Body of pancreas (tissue), 4 donors: ENCODE measurements around the gene RRM2. TPM values are rescaled to one million over a fixed set of nuclear protein-coding genes. Genes with fewer than 3 reads are reported as not detected.

Experiments
- ATAC-seq: fragments of 150-250 bp; one replicate; pipeline ENCODE4 v1.9.1; 2016
- DNase-seq, 4 donors: peaks; one replicate each; pipeline ENCODE4 v3.0.0-alpha.2; 2019
- H3K27ac ChIP-seq, 4 donors: fragments of 200-600 bp; sonication (generic); 1 replicate in 3 of 4; 2 replicates in 1 of 4; pipeline versions ENCODE4 v1.5.1 to v1.6.1; 2016 to 2019; ENCODE audit warnings: mild to moderate bottlenecking in 1 of 4, mixed read lengths in 1 of 4, moderate library complexity in 1 of 4
- H3K27me3 ChIP-seq, 2 donors: fragments of 200-600 bp; sonication (generic); one replicate each; pipeline ENCODE4 v1.6.0; 2016; ENCODE audit warnings: mild to moderate bottlenecking in 1 of 2
- H3K36me3 ChIP-seq, 2 donors: fragments of 200-600 bp; sonication (generic); replicated peaks in 1 of 2; 2 replicates each; pipeline ENCODE4 v1.5.1; 2016; ENCODE audit warnings: low read depth in 2 of 2; ENCODE audit not compliant: insufficient read depth in 1 of 2
- H3K4me1 ChIP-seq: fragments of 200-600 bp; sonication (generic); one replicate; pipeline ENCODE4 v1.6.0; 2016
- H3K4me3 ChIP-seq, 2 donors: fragments of 200-600 bp; sonication (generic); 1 replicate in 1 of 2; 2 replicates in 1 of 2; pipeline ENCODE4 v1.5.1; 2016 to 2019
- H3K9me3 ChIP-seq, 3 donors: fragments of 200-600 bp; sonication (generic); 1 replicate in 2 of 3; 2 replicates in 1 of 3; pipeline ENCODE4 v1.5.1; 2016
- POLR2A ChIP-seq, 3 donors: fragments of 450-650 bp; IDR thresholded peaks; one replicate each; pipeline ENCODE4 v1.6.1; 2016; ENCODE audit warnings: antibody characterized with exemption in 3 of 3, mild to moderate bottlenecking in 2 of 3
- WGBS, 2 donors: methylation state at CpG; one replicate each; pipeline ENCODE4 v1.1.5; 2017; 5-methylcytosine and 5-hydroxymethylcytosine counted together
- intact Hi-C: fragments of 100-400 bp; cut with DNase I; formaldehyde crosslinking; loops from one replicate; pipeline ENCODE4 v1.15.1; 2023
- total RNA-seq, 2 donors: library from RNA; depleted of rRNA; stranded (reverse); fragments of >200 nt; gene quantifications; one replicate each; pipeline ENCODE4 v1.1.0, GENCODE V29; 2016
- TF ChIP-seq, protein P1 (sequence below), 7 experiments: fragments of 450-650 bp in 4 of 7; fragments of 200-600 bp in 3 of 7; sonication (generic) in 3 of 7; IDR thresholded peaks; one replicate each; pipeline ENCODE4 v1.5.1; 2016 to 2019; ENCODE audit warnings: antibody characterized with exemption in 7 of 7

Gene RRM2
- total RNA-seq, 2 donors from 2014 or later = not detected

DNA sequence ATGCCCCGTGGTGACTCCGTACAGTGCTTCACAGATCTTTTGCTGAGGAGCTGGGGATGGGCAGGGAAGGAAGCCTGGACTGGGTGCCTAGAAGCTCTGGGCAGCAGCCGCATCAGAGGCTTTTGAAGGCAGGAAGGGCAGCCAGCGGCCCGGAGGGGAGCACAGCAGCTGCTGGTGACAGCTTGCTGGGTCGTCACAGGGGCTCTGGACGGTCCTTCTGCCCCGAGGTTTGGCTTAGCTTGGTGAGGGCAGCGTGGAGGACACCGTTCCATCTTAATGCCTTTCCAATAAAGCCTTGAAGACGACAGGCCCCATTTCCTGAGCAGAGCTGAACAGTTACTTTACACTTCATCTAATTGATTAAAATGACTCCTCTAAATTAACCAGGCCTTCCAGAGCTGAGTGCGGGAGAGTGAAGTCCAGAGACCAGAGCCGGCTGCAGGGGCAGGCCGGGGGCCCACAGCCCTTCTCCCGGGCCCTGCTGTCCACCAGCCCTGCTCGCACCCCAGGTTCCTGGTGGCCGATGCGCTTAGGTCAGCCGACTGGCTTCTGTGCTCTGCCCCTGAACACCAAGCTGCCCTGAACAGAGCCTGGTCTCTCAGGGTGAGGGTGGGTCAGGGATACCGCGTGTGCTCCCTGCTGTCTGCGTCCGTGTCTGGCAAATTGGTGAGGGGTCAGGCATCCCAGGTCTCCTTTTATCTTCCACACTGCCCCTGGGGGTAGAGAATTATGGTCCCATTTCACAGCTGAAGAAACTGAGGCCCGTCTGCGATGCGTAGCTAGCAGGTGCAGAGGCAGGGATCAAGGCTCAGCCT is 43.5 kb downstream of the RRM2 start:
- peaks cover 4% of the 10 kb centered on the region for H3K4me1 ChIP-seq
- no peak for ATAC-seq
- no peaks in the 10 kb centered on the region for H3K36me3 ChIP-seq
- WGBS, 2 donors = 89 to 90% methylated on average over 24 to 26 of the region's 26 CpGs
- no peaks in the 10 kb centered on the region for H3K27me3 ChIP-seq
- TF ChIP-seq, protein P1, sequence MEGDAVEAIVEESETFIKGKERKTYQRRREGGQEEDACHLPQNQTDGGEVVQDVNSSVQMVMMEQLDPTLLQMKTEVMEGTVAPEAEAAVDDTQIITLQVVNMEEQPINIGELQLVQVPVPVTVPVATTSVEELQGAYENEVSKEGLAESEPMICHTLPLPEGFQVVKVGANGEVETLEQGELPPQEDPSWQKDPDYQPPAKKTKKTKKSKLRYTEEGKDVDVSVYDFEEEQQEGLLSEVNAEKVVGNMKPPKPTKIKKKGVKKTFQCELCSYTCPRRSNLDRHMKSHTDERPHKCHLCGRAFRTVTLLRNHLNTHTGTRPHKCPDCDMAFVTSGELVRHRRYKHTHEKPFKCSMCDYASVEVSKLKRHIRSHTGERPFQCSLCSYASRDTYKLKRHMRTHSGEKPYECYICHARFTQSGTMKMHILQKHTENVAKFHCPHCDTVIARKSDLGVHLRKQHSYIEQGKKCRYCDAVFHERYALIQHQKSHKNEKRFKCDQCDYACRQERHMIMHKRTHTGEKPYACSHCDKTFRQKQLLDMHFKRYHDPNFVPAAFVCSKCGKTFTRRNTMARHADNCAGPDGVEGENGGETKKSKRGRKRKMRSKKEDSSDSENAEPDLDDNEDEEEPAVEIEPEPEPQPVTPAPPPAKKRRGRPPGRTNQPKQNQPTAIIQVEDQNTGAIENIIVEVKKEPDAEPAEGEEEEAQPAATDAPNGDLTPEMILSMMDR (IDR thresholded peaks at IDR 0.05) = no peak
- no peak for TF ChIP-seq POLR2A (IDR thresholded peaks at IDR 0.05)
- no peak overlapping the region for H3K27ac ChIP-seq
- intact Hi-C loops = no loop called here
- no peaks in the 10 kb centered on the region for H3K9me3 ChIP-seq
- H3K4me3 ChIP-seq = no peak overlapping the region
- DNase-seq = no peak

DNA sequence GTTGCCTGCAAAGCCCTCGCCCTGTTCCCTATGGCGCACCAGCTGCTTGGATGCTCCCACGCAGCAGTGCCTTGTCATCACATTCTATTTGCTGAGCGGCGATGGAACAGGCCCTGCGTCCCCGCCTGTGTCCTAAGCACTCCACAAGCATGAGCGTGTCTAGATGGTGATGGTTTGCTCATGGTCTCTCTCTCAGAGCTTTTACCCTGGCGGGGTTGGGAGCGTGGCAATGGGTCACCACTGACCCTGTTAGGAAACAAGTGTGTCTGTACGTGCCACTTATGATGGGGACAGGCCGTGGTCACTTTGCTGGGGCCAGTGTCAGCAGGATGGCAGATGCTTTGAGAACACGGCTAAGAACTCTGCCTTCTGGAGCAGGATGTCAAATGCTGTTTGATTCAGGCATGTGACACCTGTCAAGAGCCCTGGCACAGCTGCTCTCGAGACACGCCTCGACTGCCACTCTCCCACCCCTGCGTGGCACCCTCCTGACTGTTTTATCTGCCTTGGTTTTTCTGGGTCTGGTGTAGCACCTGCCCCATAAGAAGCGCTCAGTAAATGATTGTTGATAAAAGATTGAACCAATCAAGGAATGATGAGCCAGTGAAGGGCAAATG is 44.2 kb downstream of the RRM2 start:
- no peaks in the 10 kb centered on the region for H3K36me3 ChIP-seq
- intact Hi-C loops = no loop called here
- TF ChIP-seq, protein P1 (IDR thresholded peaks at IDR 0.05) = no peak
- no peak for TF ChIP-seq POLR2A (IDR thresholded peaks at IDR 0.05)
- H3K4me1 ChIP-seq = peaks cover 4% of the 10 kb centered on the region
- no peak for ATAC-seq
- no peaks in the 10 kb centered on the region for H3K27me3 ChIP-seq
- no peaks in the 10 kb centered on the region for H3K9me3 ChIP-seq
- DNase-seq = no peak
- H3K27ac ChIP-seq = no peak overlapping the region
- 85 to 88% methylated on average over 14 to 18 of the region's 18 CpGs for WGBS, 2 donors
- H3K4me3 ChIP-seq = no peak overlapping the region

DNA sequence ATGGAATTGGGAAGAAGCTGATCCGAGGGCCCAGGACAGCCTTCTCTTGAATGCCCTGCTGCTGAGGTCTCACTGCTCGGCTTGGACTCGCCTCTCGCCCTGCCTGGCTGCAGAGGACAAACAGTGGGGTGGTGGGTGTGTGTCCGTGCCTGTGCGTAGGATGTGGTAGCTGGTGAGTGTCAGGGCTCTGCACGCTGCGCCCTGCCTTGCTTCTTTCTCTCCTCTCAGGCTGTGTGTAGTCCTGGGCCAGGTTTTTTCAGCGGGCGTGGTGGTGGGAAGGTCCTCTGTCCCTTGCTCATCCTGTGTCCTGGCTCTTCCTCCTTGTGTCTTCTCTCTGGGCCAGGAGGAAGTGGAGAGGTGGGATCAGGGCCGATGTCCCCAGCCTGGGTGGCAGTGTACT is 44.8 kb downstream of the RRM2 start:
- no peak for ATAC-seq
- WGBS, 2 donors = 86 to 92% methylated on average over 9 to 11 of the region's 11 CpGs
- intact Hi-C loops = no loop called here

DNA sequence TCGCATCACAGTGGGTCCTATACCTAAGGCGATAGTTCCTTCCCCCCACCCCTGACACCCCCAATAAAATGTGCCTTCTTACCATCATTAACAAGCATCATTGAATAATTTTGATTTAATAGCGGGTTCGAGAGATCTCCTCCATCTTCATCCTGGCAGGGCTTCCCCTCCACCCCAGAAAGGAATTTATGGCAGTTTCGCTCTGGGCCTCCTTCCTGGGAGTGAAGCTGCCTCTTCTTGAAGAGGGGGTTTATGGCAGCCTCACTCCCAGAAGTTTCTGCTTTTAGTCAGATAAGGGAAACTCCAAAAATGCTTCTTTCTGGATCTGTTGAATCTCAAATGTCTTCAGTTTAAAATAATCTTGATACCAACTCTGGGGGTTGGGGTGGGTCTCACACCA is 45.7 kb downstream of the RRM2 start:
- Histone ChIP-seq H3K4me1 (peaks cover 4% of the 10 kb centered on the region), H3K4me3 (no peak overlapping the region), H3K9me3 (no peaks in the 10 kb centered on the region), H3K36me3 (no peaks in the 10 kb centered on the region), H3K27me3 (no peaks in the 10 kb centered on the region), H3K27ac (no peak overlapping the region)
- 87 to 90% methylated on average over 5 of the region's 5 CpGs for WGBS, 2 donors
- DNase-seq (no peak), ATAC-seq (no peak)
- intact Hi-C loops = no loop called here
- TF ChIP-seq, protein P1 (IDR thresholded peaks at IDR 0.05) = no peak
- no peak for TF ChIP-seq POLR2A (IDR thresholded peaks at IDR 0.05)

More for the DNA sequence above, 44.8 kb downstream of the RRM2 start:
- Histone ChIP-seq H3K4me1 (peaks cover 4% of the 10 kb centered on the region), H3K9me3 (no peaks in the 10 kb centered on the region), H3K36me3 (no peaks in the 10 kb centered on the region), H3K27me3 (no peaks in the 10 kb centered on the region), H3K27ac (no peak overlapping the region), H3K4me3 (no peak overlapping the region)
- DNase-seq = no peak
- TF ChIP-seq, protein P1 (IDR thresholded peaks at IDR 0.05) = no peak
- no peak for TF ChIP-seq POLR2A (IDR thresholded peaks at IDR 0.05)
